HL-60 (cell line): ENCODE results near the gene RNASEH2C.

ENCODE experiments used
- DNase-seq, 2 experiments: peaks; one replicate each; pipeline ENCODE4 v3.0.0-alpha.2; 2010 to 2020; ENCODE audit warnings: low read depth in 1 of 2, low spot score in 1 of 2
- H3K27ac ChIP-seq: fragments of 250-450 bp; sonication (Bioruptor Pico); replicated peaks from 2 replicates; pipeline ENCODE4 v1.5.1; 2020; ENCODE audit warnings: mild to moderate bottlenecking, moderate library complexity
- H3K27me3 ChIP-seq: fragments of 250-450 bp; sonication (Bioruptor Pico); 2 replicates; pipeline ENCODE4 v1.5.1; 2021; ENCODE audit warnings: mild to moderate bottlenecking, moderate library complexity; ENCODE audit not compliant: insufficient read depth, poor library complexity, severe bottlenecking
- H3K4me3 ChIP-seq: replicated peaks from 2 replicates; pipeline ENCODE4 v1.5.1; 2011; ENCODE audit warnings: mild to moderate bottlenecking, control low read depth, low read length; ENCODE audit not compliant: insufficient read depth
- GABPA ChIP-seq: IDR thresholded peaks from 2 replicates; pipeline ENCODE4 v1.6.1; 2012; ENCODE audit warnings: low read depth
- POLR2AphosphoS5 ChIP-seq: IDR thresholded peaks from 2 replicates; pipeline ENCODE4 v1.6.1; 2012; ENCODE audit warnings: low read depth
- REST ChIP-seq: IDR thresholded peaks from 2 replicates; pipeline ENCODE4 v1.6.1; 2012; ENCODE audit warnings: low read depth; ENCODE audit not compliant: insufficient replicate concordance
- SPI1 ChIP-seq: IDR thresholded peaks from 2 replicates; pipeline ENCODE4 v1.6.1; 2012; ENCODE audit warnings: low read depth, mild to moderate bottlenecking, borderline replicate concordance
- TF ChIP-seq, protein P1 (sequence below): IDR thresholded peaks from one replicate; pipeline ENCODE4 v1.5.1; 2011; ENCODE audit warnings: low read length, control low read depth, inconsistent platforms; ENCODE audit not compliant: insufficient read depth

RNASEH2C gene

DNA sequence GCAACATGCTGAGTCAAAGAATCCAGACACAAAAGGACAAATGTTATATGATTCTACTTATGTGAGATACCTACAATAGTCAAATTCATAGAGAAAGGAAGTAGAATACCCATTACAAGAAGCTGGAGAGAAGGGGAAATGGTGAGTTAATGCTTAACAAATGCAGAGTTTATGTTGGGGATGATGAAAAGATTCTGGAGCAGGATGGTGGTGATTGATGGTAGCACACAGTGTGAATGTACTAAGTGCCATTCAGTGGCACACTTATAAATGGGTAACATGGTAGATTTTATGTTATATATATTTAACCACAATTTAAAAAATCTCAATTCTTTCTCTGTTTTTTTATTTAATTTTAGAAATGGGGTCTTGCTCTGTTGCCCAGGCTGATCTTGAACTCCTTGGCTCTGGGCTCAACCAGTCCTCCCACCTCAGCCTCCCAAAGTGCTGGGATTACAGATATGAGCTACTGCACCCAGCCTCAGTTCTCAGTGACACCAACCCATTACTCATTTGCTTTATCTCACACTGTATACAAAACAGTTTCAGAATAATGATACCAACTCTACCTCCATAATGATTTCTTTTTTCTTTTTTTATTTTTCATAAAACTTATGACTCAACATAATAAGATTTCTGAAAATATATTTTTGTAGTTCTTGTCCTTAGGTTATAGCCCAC lies 48.3 kb downstream of the RNASEH2C start:
- H3K27me3 ChIP-seq: no peaks in the 10 kb centered on the region
- no peak overlapping the region for H3K27ac ChIP-seq
- no peak for DNase-seq
- TF ChIP-seq SPI1: no peak
- no peak for TF ChIP-seq POLR2AphosphoS5
- TF ChIP-seq GABPA: no peak
- TF ChIP-seq, protein P1, sequence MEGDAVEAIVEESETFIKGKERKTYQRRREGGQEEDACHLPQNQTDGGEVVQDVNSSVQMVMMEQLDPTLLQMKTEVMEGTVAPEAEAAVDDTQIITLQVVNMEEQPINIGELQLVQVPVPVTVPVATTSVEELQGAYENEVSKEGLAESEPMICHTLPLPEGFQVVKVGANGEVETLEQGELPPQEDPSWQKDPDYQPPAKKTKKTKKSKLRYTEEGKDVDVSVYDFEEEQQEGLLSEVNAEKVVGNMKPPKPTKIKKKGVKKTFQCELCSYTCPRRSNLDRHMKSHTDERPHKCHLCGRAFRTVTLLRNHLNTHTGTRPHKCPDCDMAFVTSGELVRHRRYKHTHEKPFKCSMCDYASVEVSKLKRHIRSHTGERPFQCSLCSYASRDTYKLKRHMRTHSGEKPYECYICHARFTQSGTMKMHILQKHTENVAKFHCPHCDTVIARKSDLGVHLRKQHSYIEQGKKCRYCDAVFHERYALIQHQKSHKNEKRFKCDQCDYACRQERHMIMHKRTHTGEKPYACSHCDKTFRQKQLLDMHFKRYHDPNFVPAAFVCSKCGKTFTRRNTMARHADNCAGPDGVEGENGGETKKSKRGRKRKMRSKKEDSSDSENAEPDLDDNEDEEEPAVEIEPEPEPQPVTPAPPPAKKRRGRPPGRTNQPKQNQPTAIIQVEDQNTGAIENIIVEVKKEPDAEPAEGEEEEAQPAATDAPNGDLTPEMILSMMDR: no peak
- no peak for TF ChIP-seq REST
- no peak overlapping the region for H3K4me3 ChIP-seq
